CD4-positive, alpha-beta T cell (primary cell): Measurements from ENCODE around the gene PLEKHA7. TPM values are rescaled to one million over a fixed set of nuclear protein-coding genes. Genes with fewer than 3 reads are reported as not detected.

Experiments used
- ATAC-seq: fragments of 200-7000 bp; cut with Tn5 transposase; one replicate; pipeline ENCODE4 v1.10.0; 2022; ENCODE audit warnings: mild to moderate bottlenecking; ENCODE audit not compliant: poor library complexity
- CTCF ChIA-PET: fragments of 350-600 bp; sonication (Branson Sonifier 250); formaldehyde crosslinking; loops from one replicate; lab custom pipeline; 2021; ENCODE audit warnings: antibody characterized with exemption, inconsistent platforms; lab: Charles Lee
- POLR2A ChIA-PET: fragments of 350-600 bp; sonication (Branson Sonifier 250); formaldehyde crosslinking; loops from one replicate; lab custom pipeline; 2021; ENCODE audit warnings: antibody characterized with exemption, inconsistent platforms; lab: Charles Lee
- DNase-seq, 14 experiments: peaks; one replicate each; pipeline ENCODE4 v3.0.0-alpha.2; 2013 to 2020; ENCODE audit warnings: mixed read lengths in 2 of 14
- H3K27ac ChIP-seq, 2 donors: one replicate each; pipeline versions ENCODE4 v1.5.1 to v1.7.0; 2013; ENCODE audit warnings: low read length in 2 of 2, low read depth in 1 of 2, mild to moderate bottlenecking in 1 of 2
- H3K27me3 ChIP-seq, 2 experiments: 1 replicate in 1 of 2; 2 replicates in 1 of 2; pipeline versions ENCODE4 v1.6.1 to v1.7.0; 2013; ENCODE audit warnings: low read length in 2 of 2, control low read depth in 1 of 2, mild to moderate bottlenecking in 1 of 2, moderate library complexity in 1 of 2; ENCODE audit not compliant: insufficient read depth in 2 of 2, control insufficient read depth in 1 of 2
- H3K36me3 ChIP-seq: one replicate; pipeline ENCODE4 v1.6.1; 2013; ENCODE audit warnings: low read length, control low read depth; ENCODE audit not compliant: insufficient read depth
- H3K4me1 ChIP-seq: one replicate; pipeline ENCODE4 v1.6.1; 2013; ENCODE audit warnings: low read length, control low read depth; ENCODE audit not compliant: insufficient read depth
- H3K4me3 ChIP-seq: one replicate; pipeline ENCODE4 v1.5.1; 2013; ENCODE audit warnings: mild to moderate bottlenecking, low read length, moderate library complexity
- H3K9me3 ChIP-seq, 2 experiments: 1 replicate in 1 of 2; 2 replicates in 1 of 2; pipeline versions ENCODE4 v1.6.1 to v1.7.0; 2013; ENCODE audit warnings: low read length in 2 of 2, mild to moderate bottlenecking in 2 of 2, control low read depth in 1 of 2, moderate library complexity in 1 of 2; ENCODE audit not compliant: control insufficient read depth in 1 of 2, insufficient read depth in 1 of 2
- H3K27ac Mint-ChIP-seq: one replicate; pipeline ENCODE4 v1.8.0; 2020; ENCODE audit warnings: mixed read lengths
- H3K27me3 Mint-ChIP-seq: one replicate; pipeline ENCODE4 v1.8.0; 2021; ENCODE audit warnings: mixed read lengths
- H3K36me3 Mint-ChIP-seq: one replicate; pipeline ENCODE4 v1.8.0; 2021; ENCODE audit warnings: low read depth, mixed read lengths
- H3K4me1 Mint-ChIP-seq: one replicate; pipeline ENCODE4 v1.8.0; 2021; ENCODE audit warnings: low read depth, mixed read lengths
- H3K4me3 Mint-ChIP-seq: one replicate; pipeline ENCODE4 v1.8.0; 2020; ENCODE audit warnings: mild to moderate bottlenecking, mixed read lengths
- H3K9me3 Mint-ChIP-seq: one replicate; pipeline ENCODE4 v1.8.0; 2020; ENCODE audit warnings: mixed read lengths
- CTCF ChIP-seq: fragments of 200-600 bp; IDR thresholded peaks from one replicate; pipeline ENCODE4 v1.8.0; 2022; ENCODE audit warnings: antibody characterized with exemption, mild to moderate bottlenecking
- intact Hi-C, 2 experiments: fragments of 100-400 bp; cut with DNase I in 1 of 2; cut with micrococcal nuclease in 1 of 2; formaldehyde crosslinking; loops; one replicate each; pipeline versions ENCODE4 v1.15.1 to v1.9.0; 2023 to 2025; cut with DNase I, micrococcal nuclease
- total RNA-seq, 174 experiments: library from RNA in 2 of 174; stranded (reverse) in 2 of 174; gene quantifications; one replicate each; pipeline ENCODE4 v1.2.3 and lab custom pipeline; 2021 to 2026

PLEKHA7 gene
- total RNA-seq, 2 experiments from 2014 or later: 4.5 to 4.8 TPM

- Mint-ChIP-seq H3K27me3 (no peaks in the 10 kb centered on the region), H3K27ac (no peak overlapping the region), H3K4me1 (no peaks in the 10 kb centered on the region), H3K4me3 (no peak overlapping the region), H3K9me3 (no peaks in the 10 kb centered on the region), H3K36me3 (no peaks in the 10 kb centered on the region)
- H3K27ac ChIP-seq: no peak overlapping the region
- no peaks in the 10 kb centered on the region for H3K36me3 ChIP-seq
- H3K27me3 ChIP-seq: no peaks in the 10 kb centered on the region
- H3K4me1 ChIP-seq: no peaks in the 10 kb centered on the region
- ChIA-PET POLR2A (no interaction called here), CTCF (no interaction called here)
- TF ChIP-seq CTCF: no peak
- H3K4me3 ChIP-seq: no peak overlapping the region
- intact Hi-C loops: no loop called here
- ATAC-seq: no peak
- H3K9me3 ChIP-seq: no peaks in the 10 kb centered on the region
- no peak for DNase-seq
Observed at GRCh38 chr11:16979703-16980622, 34.3 kb downstream of the PLEKHA7 start.

GRCh38 chr11:16977994-16978315 is 36.3 kb downstream of the PLEKHA7 start:
- Histone ChIP-seq H3K27me3 (no peaks in the 10 kb centered on the region), H3K9me3 (no peaks in the 10 kb centered on the region), H3K27ac (no peak overlapping the region), H3K4me3 (no peak overlapping the region), H3K36me3 (no peaks in the 10 kb centered on the region), H3K4me1 (no peaks in the 10 kb centered on the region)
- H3K36me3 Mint-ChIP-seq: no peaks in the 10 kb centered on the region
- ATAC-seq: no peak
- no peaks in the 10 kb centered on the region for H3K27me3 Mint-ChIP-seq
- H3K27ac Mint-ChIP-seq: no peak overlapping the region
- no peaks in the 10 kb centered on the region for H3K9me3 Mint-ChIP-seq
- CTCF ChIA-PET: no interaction called here
- intact Hi-C loops: no loop called here
- DNase-seq: no peak
- no peak overlapping the region for H3K4me3 Mint-ChIP-seq
- POLR2A ChIA-PET: no interaction called here
- TF ChIP-seq CTCF: no peak
- H3K4me1 Mint-ChIP-seq: no peaks in the 10 kb centered on the region

GRCh38 chr11:16977136-16977993 is 36.8 kb downstream of the PLEKHA7 start:
- no peaks in the 10 kb centered on the region for H3K4me1 Mint-ChIP-seq
- H3K27ac Mint-ChIP-seq: no peak overlapping the region
- H3K4me3 Mint-ChIP-seq: no peak overlapping the region
- CTCF ChIA-PET: no interaction called here
- Histone ChIP-seq H3K4me1 (no peaks in the 10 kb centered on the region), H3K27me3 (no peaks in the 10 kb centered on the region), H3K27ac (no peak overlapping the region), H3K4me3 (no peak overlapping the region), H3K36me3 (no peaks in the 10 kb centered on the region), H3K9me3 (no peaks in the 10 kb centered on the region)
- DNase-seq: no peak
- no peaks in the 10 kb centered on the region for H3K36me3 Mint-ChIP-seq
- intact Hi-C loops: no loop called here
- H3K9me3 Mint-ChIP-seq: no peaks in the 10 kb centered on the region
- H3K27me3 Mint-ChIP-seq: no peaks in the 10 kb centered on the region
- ATAC-seq: no peak
- TF ChIP-seq CTCF: no peak
- POLR2A ChIA-PET: no interaction called here
